ENCODE measurements around the gene CTXND1. TPM values are rescaled to one million over a fixed set of nuclear protein-coding genes. Genes with fewer than 3 reads are reported as not detected.

CTXND1 gene
- total and polyA plus RNA-seq, 2 of the 8 experiments (the other 6 are each of a cell fraction or from before 2014, with no cell fraction given) = 0.03 TPM; not detected in 1

GRCh38 chr15:80242802-80243201 lies 9.2 kb downstream of the CTXND1 start:
- no peak overlapping the region for H3K23ac ChIP-seq (ENCODE audit: insufficient read length)
- H3K56ac ChIP-seq (replicated peaks; ENCODE audit: insufficient read length, low read depth, low read length) = no peak overlapping the region
- ChIA-PET POLR2A (ENCODE audit: partially characterized antibody) (no interaction called here), CTCF (ENCODE audit: partially characterized antibody) (interaction anchor here (0.6 to 4.0 kb wide), 17 partner anchors 8 to 325 kb away, joined by 3 to 39 read pairs (median 4); no protein-coding TSS in a partner anchor)
- no peak overlapping the region for H2BK15ac ChIP-seq (ENCODE audit: low read length)
- no peak overlapping the region for H3K4me2 ChIP-seq (ENCODE audit: insufficient read depth in 1 of 2, low read depth in 2 of 2, low read length in 2 of 2)
- H3K79me2 ChIP-seq (ENCODE audit: control insufficient read depth in 1 of 2, insufficient read depth in 2 of 2, low read length in 2 of 2) = no peaks in the 10 kb centered on the region
- H3K36me3 ChIP-seq (ENCODE audit: control insufficient read depth in 2 of 4, insufficient read depth in 4 of 4, low read length in 3 of 4) = no peaks in the 10 kb centered on the region
- H3K9me3 ChIP-seq (ENCODE audit: insufficient read depth in 2 of 2, low read depth in 1 of 2, low read length in 1 of 2) = no peaks in the 10 kb centered on the region
- no peak overlapping the region for H4K91ac ChIP-seq (replicated peaks; ENCODE audit: insufficient read length, low read length)
- no peaks in the 10 kb centered on the region for H3K79me1 ChIP-seq (ENCODE audit: low read depth, low read length)
- no peak overlapping the region for H4K5ac ChIP-seq (ENCODE audit: insufficient read length, low read depth, low read length)
- peak overlapping the region; percentile 21; the same call in 1 of the 2 replicates for H2BK20ac ChIP-seq (ENCODE audit: low read length)
- H3K4ac ChIP-seq (replicated peaks; ENCODE audit: insufficient read length, low read depth, low read length) = no peak overlapping the region
- no peak overlapping the region for H2BK5ac ChIP-seq (ENCODE audit: low read depth, low read length)
- peaks cover 0 to 3% (median 0%) of the 10 kb centered on the region in 4 experiments; a peak in 2 of 7 replicates for H3K4me1 ChIP-seq (replicated peaks in 1 of 4; ENCODE audit: control insufficient read depth in 3 of 4, insufficient read depth in 4 of 4, low read length in 3 of 4)
- no peak overlapping the region for H4K8ac ChIP-seq (ENCODE audit: extremely low read depth, insufficient read depth, low read length)
- no peak overlapping the region for H2BK120ac ChIP-seq (replicated peaks; ENCODE audit: low read depth, low read length)
- no peak overlapping the region for H3K9ac ChIP-seq (replicated peaks in 1 of 4; ENCODE audit: extremely low read depth in 1 of 4, low read depth in 3 of 4, low read length in 3 of 4)
- peak overlapping the region; percentile 93; the same call in 1 of the 2 replicates for H2AFZ ChIP-seq (ENCODE audit: low read length)
- 94% methylated on average over 3 of the region's 3 CpGs; no CpG with 5 or more reads in 1 of the 2 experiments for WGBS, 2 experiments (ENCODE audit: extremely low coverage in 1 of 2, insufficient coverage in 1 of 2, insufficient read length in 1 of 2, insufficient replicate concordance in 2 of 2, low coverage in 1 of 2, low lambda C conversion rate in 2 of 2, missing lambda C conversion rate in 1 of 2)
- H3K14ac ChIP-seq (ENCODE audit: insufficient read length) = no peak overlapping the region
- H3K23me2 ChIP-seq (ENCODE audit: low read depth, low read length) = no peaks in the 10 kb centered on the region
- H3K27me3 ChIP-seq (replicated peaks in 1 of 4; ENCODE audit: control insufficient read depth in 3 of 4, extremely low read depth in 1 of 4, insufficient read depth in 3 of 4, low read length in 3 of 4) = no peaks in the 10 kb centered on the region; a peak in 2 of 7 replicates
- no peak for FAIRE-seq
- H3K4me3 ChIP-seq (ENCODE audit: extremely low read depth in 1 of 4, insufficient read depth in 2 of 4, low read depth in 3 of 4, low read length in 4 of 4) = no peak overlapping the region
- no peak overlapping the region for H3K18ac ChIP-seq (ENCODE audit: extremely low read depth, low read length)
- H2AK5ac ChIP-seq (ENCODE audit: low read depth, low read length) = no peak overlapping the region
- no peaks in the 10 kb centered on the region for H4K20me1 ChIP-seq (replicated peaks in 1 of 2; ENCODE audit: control insufficient read depth in 1 of 2, insufficient read depth in 2 of 2, low read length in 2 of 2)
- H3K27ac ChIP-seq (ENCODE audit: low read depth, low read length) = no peak overlapping the region
- DNase-seq (ENCODE audit: low read depth in 1 of 2, low spot score in 2 of 2) = no peak
- H2BK12ac ChIP-seq (ENCODE audit: low read depth, low read length) = no peak overlapping the region
- TF ChIP-seq NRF1 (IDR thresholded peaks at IDR 0.05; ENCODE audit: low read depth, low read length) (no peak), RBBP5 (IDR thresholded peaks at IDR 0.05; ENCODE audit: borderline replicate concordance, low read depth, low read length) (no peak), E2F6 (IDR thresholded peaks at IDR 0.05) (no peak), JUND (IDR thresholded peaks at IDR 0.05; ENCODE audit: low read length) (no peak), SP4 (IDR thresholded peaks at IDR 0.05; ENCODE audit: low read length) (no peak), BRCA1 (IDR thresholded peaks at IDR 0.05; ENCODE audit: low read depth, low read length) (no peak), GTF2F1 (IDR thresholded peaks at IDR 0.05; ENCODE audit: borderline replicate concordance, low read depth, low read length) (no peak), FOSL1 (IDR thresholded peaks at IDR 0.05; ENCODE audit: insufficient read depth, low read depth, low read length) (no peak), RFX5 (IDR thresholded peaks at IDR 0.05; ENCODE audit: borderline replicate concordance, low read depth, low read length) (no peak), EP300 (IDR thresholded peaks at IDR 0.05; ENCODE audit: borderline replicate concordance in 1 of 2, low read depth in 2 of 2, low read length in 2 of 2) (no peak), CEBPB (IDR thresholded peaks at IDR 0.05; ENCODE audit: low read depth, low read length) (no peak), POLR2AphosphoS5 (IDR thresholded peaks at IDR 0.05; ENCODE audit: low read depth, low read length) (no peak), BCL11A (IDR thresholded peaks at IDR 0.05; ENCODE audit: low read depth in 2 of 2, low read length in 2 of 2) (no peak), JUN (IDR thresholded peaks at IDR 0.05; ENCODE audit: low read depth, low read length) (no peak), EGR1 (IDR thresholded peaks at IDR 0.05; ENCODE audit: borderline replicate concordance, low read depth, low read length) (no peak)

All from H1 (cell line).